Panc1 (cell line): ENCODE measurements around the gene SCYL1. TPM values are rescaled to one million over a fixed set of nuclear protein-coding genes. Genes with fewer than 3 reads are reported as not detected.
A peak's percentile ranks its signal among the peaks of the same experiment; 100 is the strongest.

ENCODE experiments used
- ATAC-seq: fragments of 200-7000 bp; cut with Tn5 transposase; 2 replicates; pipeline ENCODE4 v1.9.1; 2020; ENCODE audit warnings: mild to moderate bottlenecking, moderate library complexity
- BruUV-seq: library from RNA; stranded (reverse); fragments of 400-500 nt; replicated peaks from 2 replicates; lab custom pipeline; 2021; lab: Mats Ljungman, UMichigan
- CTCF ChIA-PET: fragments of 300-600 bp; sonication (Branson Sonifier 250); formaldehyde crosslinking; loops from one replicate; lab custom pipeline; 2022; ENCODE audit warnings: antibody characterized with exemption; lab: Charles Lee
- POLR2A ChIA-PET: fragments of 300-600 bp; sonication (Branson Sonifier 250); formaldehyde crosslinking; loops from one replicate; lab custom pipeline; 2022; ENCODE audit warnings: antibody characterized with exemption; lab: Charles Lee
- DNase-seq: peaks from one replicate; pipeline ENCODE4 v3.0.0-alpha.2; 2010; ENCODE audit warnings: low read depth, low spot score
- H3K27ac ChIP-seq: 2 replicates; pipeline ENCODE4 v1.5.1; 2011; ENCODE audit warnings: mild to moderate bottlenecking, low read length, inconsistent platforms
- H3K27me3 ChIP-seq: fragments of 200-500 bp; sonication (Bioruptor generic); 2 replicates; pipeline ENCODE4 v1.6.0; 2014; ENCODE audit warnings: low read length, inconsistent platforms; ENCODE audit not compliant: control insufficient read depth, insufficient read depth
- H3K36me3 ChIP-seq: fragments of 200-500 bp; sonication (Bioruptor generic); 2 replicates; pipeline ENCODE4 v1.5.1; 2014; ENCODE audit warnings: inconsistent platforms, mild to moderate bottlenecking, low read length, moderate library complexity; ENCODE audit not compliant: control insufficient read depth, insufficient read depth
- H3K4me1 ChIP-seq: 2 replicates; pipeline ENCODE4 v1.5.1; 2011; ENCODE audit warnings: inconsistent platforms, mild to moderate bottlenecking, low read length, moderate library complexity; ENCODE audit not compliant: control insufficient read depth, insufficient read depth
- H3K4me3 ChIP-seq, 2 experiments: 2 replicates each; pipeline ENCODE4 v1.5.1; 2011 to 2012; ENCODE audit warnings: low read depth in 2 of 2, low read length in 2 of 2, mild to moderate bottlenecking in 2 of 2, inconsistent platforms in 1 of 2, moderate library complexity in 1 of 2
- H3K9me3 ChIP-seq: fragments of 200-500 bp; sonication (Bioruptor generic); 2 replicates; pipeline ENCODE4 v1.5.1; 2014; ENCODE audit warnings: low read depth, mild to moderate bottlenecking, inconsistent platforms, low read length, moderate library complexity; ENCODE audit not compliant: control insufficient read depth, insufficient read depth
- POLR2AphosphoS5 ChIP-seq: IDR thresholded peaks from 2 replicates; pipeline ENCODE4 v1.6.1; 2012; ENCODE audit warnings: mild to moderate bottlenecking, low read depth, low read length, moderate library complexity
- REST ChIP-seq, 2 experiments: IDR thresholded peaks; 2 replicates each; pipeline ENCODE4 v1.6.1; 2011 to 2012; ENCODE audit warnings: low read depth in 2 of 2, control low read depth in 1 of 2, low read length in 1 of 2, mild to moderate bottlenecking in 1 of 2, moderate library complexity in 1 of 2; ENCODE audit not compliant: insufficient read depth in 1 of 2
- SIN3A ChIP-seq: IDR thresholded peaks from 2 replicates; pipeline ENCODE4 v1.6.1; 2012; ENCODE audit warnings: low read depth, mild to moderate bottlenecking, low read length, moderate library complexity, borderline replicate concordance; ENCODE audit not compliant: insufficient read depth
- TCF7L2 ChIP-seq: IDR thresholded peaks from 2 replicates; pipeline ENCODE4 v1.6.1; 2011; ENCODE audit warnings: mild to moderate bottlenecking, low read depth, low read length, inconsistent platforms
- in situ Hi-C: cut with HindIII; loops from 2 replicates; pipeline ENCODE4 v1.10.0; 2016; ENCODE audit warnings: low sequenced_read_pairs, low pct_unique_long_range_greater_than_20kb
- intact Hi-C: fragments of 100-400 bp; cut with micrococcal nuclease; formaldehyde crosslinking; loops from one replicate; pipeline ENCODE4 v1.10.0; 2022; ENCODE audit not compliant: unreplicated experiment
- total RNA-seq: library from RNA; stranded (reverse); gene quantifications from one replicate; pipeline ENCODE4 v1.2.1, GENCODE V29; 2021; ENCODE audit not compliant: unreplicated experiment
- TF ChIP-seq, protein P1 (sequence below): fragments of 450-650 bp; IDR thresholded peaks from 2 replicates; pipeline ENCODE4 v1.5.1; 2017; ENCODE audit warnings: mild to moderate bottlenecking

Gene SCYL1
- total RNA-seq, 1 experiment from 2014 or later = 117 TPM

GRCh38 chr11:65584106-65584505, 59.2 kb downstream of the SCYL1 start:
- DNase-seq (no peak), ATAC-seq (no peak)
- ChIA-PET CTCF (no interaction called here), POLR2A (no interaction called here)
- in situ Hi-C loops (no loop called here), intact Hi-C loops (no loop called here)
- Histone ChIP-seq H3K27ac (no peak overlapping the region), H3K27me3 (no peaks in the 10 kb centered on the region), H3K4me1 (peaks cover 17% of the 10 kb centered on the region), H3K9me3 (no peaks in the 10 kb centered on the region), H3K4me3 (no peak overlapping the region), H3K36me3 (peaks cover 3% of the 10 kb centered on the region; the same call in 1 of the 2 replicates)
- BruUV-seq = no TSS peak
- TF ChIP-seq POLR2AphosphoS5 (0 out of 2 replicates have a peak, but pooled peaks have one; percentile 10), TCF7L2 (no peak)

- CTCF ChIA-PET = no interaction called here
- H3K27me3 ChIP-seq = no peaks in the 10 kb centered on the region
- H3K36me3 ChIP-seq = peaks cover 3% of the 10 kb centered on the region; the same call in 1 of the 2 replicates
- BruUV-seq = no TSS peak
- no peak overlapping the region for H3K4me3 ChIP-seq
- DNase-seq (no peak), ATAC-seq (no peak)
- intact Hi-C loops (no loop called here), in situ Hi-C loops (no loop called here)
- H3K4me1 ChIP-seq = peaks cover 17% of the 10 kb centered on the region
- POLR2A ChIA-PET = no interaction called here
- H3K9me3 ChIP-seq = no peaks in the 10 kb centered on the region
- H3K27ac ChIP-seq = no peak overlapping the region
- TF ChIP-seq POLR2AphosphoS5 = no peak
- TF ChIP-seq SIN3A = no peak
These were observed 59.9 kb downstream of the SCYL1 start for GRCh38 chr11:65584723-65585171.

GRCh38 chr11:65585396-65586246, 60.7 kb downstream of the SCYL1 start:
- in situ Hi-C loops = no loop called here
- POLR2A ChIA-PET = no interaction called here
- intact Hi-C loops = no loop called here
- H3K4me3 ChIP-seq = no peak overlapping the region
- ATAC-seq = no peak
- CTCF ChIA-PET = no interaction called here
- H3K27me3 ChIP-seq = no peaks in the 10 kb centered on the region
- H3K36me3 ChIP-seq = peaks cover 6% of the 10 kb centered on the region
- peaks cover 17% of the 10 kb centered on the region for H3K4me1 ChIP-seq
- TF ChIP-seq, protein P1, sequence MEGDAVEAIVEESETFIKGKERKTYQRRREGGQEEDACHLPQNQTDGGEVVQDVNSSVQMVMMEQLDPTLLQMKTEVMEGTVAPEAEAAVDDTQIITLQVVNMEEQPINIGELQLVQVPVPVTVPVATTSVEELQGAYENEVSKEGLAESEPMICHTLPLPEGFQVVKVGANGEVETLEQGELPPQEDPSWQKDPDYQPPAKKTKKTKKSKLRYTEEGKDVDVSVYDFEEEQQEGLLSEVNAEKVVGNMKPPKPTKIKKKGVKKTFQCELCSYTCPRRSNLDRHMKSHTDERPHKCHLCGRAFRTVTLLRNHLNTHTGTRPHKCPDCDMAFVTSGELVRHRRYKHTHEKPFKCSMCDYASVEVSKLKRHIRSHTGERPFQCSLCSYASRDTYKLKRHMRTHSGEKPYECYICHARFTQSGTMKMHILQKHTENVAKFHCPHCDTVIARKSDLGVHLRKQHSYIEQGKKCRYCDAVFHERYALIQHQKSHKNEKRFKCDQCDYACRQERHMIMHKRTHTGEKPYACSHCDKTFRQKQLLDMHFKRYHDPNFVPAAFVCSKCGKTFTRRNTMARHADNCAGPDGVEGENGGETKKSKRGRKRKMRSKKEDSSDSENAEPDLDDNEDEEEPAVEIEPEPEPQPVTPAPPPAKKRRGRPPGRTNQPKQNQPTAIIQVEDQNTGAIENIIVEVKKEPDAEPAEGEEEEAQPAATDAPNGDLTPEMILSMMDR = no peak
- no peak for TF ChIP-seq SIN3A
- TF ChIP-seq TCF7L2 = no peak
- no peak for TF ChIP-seq REST (IDR thresholded peaks at IDR 0.05; ENCODE audit: insufficient read depth in 1 of 2, low read depth in 2 of 2, low read length in 1 of 2)
- TF ChIP-seq POLR2AphosphoS5 = no peak
- no peak for DNase-seq
- no peak overlapping the region for H3K27ac ChIP-seq
- no peaks in the 10 kb centered on the region for H3K9me3 ChIP-seq
- BruUV-seq = no TSS peak
